OCI-LY7 (cell line): ENCODE data around the gene GAS7.

Experiments used
- EZH2phosphoT487 ChIP-seq: fragments of 200-600 bp; sonication (generic); IDR thresholded peaks from 2 replicates; pipeline ENCODE4 v1.6.1; 2018; ENCODE audit warnings: low read depth, borderline replicate concordance, mild to moderate bottlenecking, mixed run types, antibody characterized with exemption, low read length, moderate library complexity, mixed read lengths
- TF ChIP-seq, protein P1 (sequence below): fragments of 200-600 bp; sonication (generic); conservative IDR thresholded peaks from 2 replicates; pipeline ENCODE4 v1.5.1; 2014; ENCODE audit warnings: mild to moderate bottlenecking, antibody characterized with exemption, low read length, moderate library complexity, mixed read lengths

DNA sequence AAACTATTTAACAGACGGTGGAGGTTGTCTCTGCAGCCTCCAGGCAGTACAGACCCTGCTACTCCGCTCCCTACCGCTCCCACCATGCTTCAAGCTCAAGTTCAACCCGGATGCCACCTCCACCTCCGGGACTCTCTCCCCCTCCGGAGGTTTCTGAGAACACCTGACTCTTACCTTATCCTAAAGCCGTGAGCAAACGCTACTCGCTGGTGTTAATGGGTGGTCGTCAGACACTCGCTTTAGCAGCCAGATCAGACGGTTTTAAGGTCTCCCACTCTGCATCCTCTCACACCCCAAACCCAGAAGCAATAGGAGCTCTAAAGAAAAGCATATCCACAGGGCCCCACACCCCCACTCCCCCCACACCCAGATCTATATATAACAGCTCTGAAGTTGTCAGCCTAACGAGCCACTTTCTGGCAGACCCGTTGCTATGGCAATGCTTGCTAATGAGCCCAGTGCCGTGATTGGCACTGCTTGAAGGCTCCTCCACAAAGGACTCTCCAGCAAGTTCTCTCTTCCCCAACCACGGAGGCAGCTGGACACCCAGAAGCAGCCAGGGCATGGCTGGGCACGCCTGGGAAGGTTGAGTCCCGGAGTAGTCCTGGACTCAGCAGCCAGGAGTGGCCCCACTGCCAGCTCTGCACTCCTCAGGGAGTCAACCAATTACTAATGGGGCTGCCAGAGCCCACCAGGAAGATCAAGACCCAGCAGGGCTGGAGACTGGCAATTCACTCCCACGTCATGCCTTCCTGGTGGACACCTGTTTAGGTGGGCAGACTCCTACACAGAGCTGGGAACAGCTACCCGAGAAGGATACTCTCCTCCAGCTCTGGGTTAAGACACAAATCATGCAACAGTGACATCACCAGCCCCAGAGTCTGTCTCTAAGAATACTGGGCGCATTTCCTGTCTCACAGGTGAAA lies 172.2 kb downstream of the GAS7 start:
- TF ChIP-seq, protein P1, sequence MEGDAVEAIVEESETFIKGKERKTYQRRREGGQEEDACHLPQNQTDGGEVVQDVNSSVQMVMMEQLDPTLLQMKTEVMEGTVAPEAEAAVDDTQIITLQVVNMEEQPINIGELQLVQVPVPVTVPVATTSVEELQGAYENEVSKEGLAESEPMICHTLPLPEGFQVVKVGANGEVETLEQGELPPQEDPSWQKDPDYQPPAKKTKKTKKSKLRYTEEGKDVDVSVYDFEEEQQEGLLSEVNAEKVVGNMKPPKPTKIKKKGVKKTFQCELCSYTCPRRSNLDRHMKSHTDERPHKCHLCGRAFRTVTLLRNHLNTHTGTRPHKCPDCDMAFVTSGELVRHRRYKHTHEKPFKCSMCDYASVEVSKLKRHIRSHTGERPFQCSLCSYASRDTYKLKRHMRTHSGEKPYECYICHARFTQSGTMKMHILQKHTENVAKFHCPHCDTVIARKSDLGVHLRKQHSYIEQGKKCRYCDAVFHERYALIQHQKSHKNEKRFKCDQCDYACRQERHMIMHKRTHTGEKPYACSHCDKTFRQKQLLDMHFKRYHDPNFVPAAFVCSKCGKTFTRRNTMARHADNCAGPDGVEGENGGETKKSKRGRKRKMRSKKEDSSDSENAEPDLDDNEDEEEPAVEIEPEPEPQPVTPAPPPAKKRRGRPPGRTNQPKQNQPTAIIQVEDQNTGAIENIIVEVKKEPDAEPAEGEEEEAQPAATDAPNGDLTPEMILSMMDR = no peak
- no peak for TF ChIP-seq EZH2phosphoT487
